Transverse colon (tissue), 4 donors: ENCODE data around the gene HSD17B12. TPM values are rescaled to one million over a fixed set of nuclear protein-coding genes. Genes with fewer than 3 reads are reported as not detected.

Source experiments
- DNase-seq: peaks from one replicate; pipeline ENCODE4 v3.0.0-alpha.2; 2019
- H3K27ac ChIP-seq, 4 donors: fragments of 200-600 bp; sonication (generic); 2 replicates each; pipeline ENCODE4 v1.5.1; 2016 to 2018; ENCODE audit warnings: inconsistent platforms in 4 of 4
- H3K27me3 ChIP-seq: fragments of 200-600 bp; sonication (generic); 2 replicates; pipeline ENCODE4 v1.5.1; 2017; ENCODE audit warnings: inconsistent platforms
- H3K36me3 ChIP-seq, 4 donors: fragments of 200-600 bp; sonication (generic); 2 replicates each; pipeline ENCODE4 v1.5.1; 2017 to 2019; ENCODE audit warnings: inconsistent platforms in 4 of 4
- H3K4me1 ChIP-seq, 4 donors: fragments of 200-600 bp; sonication (generic); 2 replicates each; pipeline ENCODE4 v1.5.1; 2017 to 2020; ENCODE audit warnings: inconsistent platforms in 4 of 4
- H3K4me3 ChIP-seq, 4 donors: fragments of 200-600 bp; sonication (generic); 1 replicate in 1 of 4; 2 replicates in 3 of 4; pipeline versions ENCODE4 v1.5.1 to v1.6.1; 2017 to 2019; ENCODE audit warnings: inconsistent platforms in 4 of 4
- H3K9me3 ChIP-seq, 2 donors: fragments of 200-600 bp; sonication (generic); 2 replicates each; pipeline ENCODE4 v1.5.1; 2017 to 2019; ENCODE audit warnings: inconsistent platforms in 2 of 2
- CTCF ChIP-seq, 5 experiments: fragments of 200-600 bp in 3 of 5; fragments of 450-650 bp in 2 of 5; sonication (generic) in 3 of 5; IDR thresholded peaks; 1 replicate in 2 of 5; 2 replicates in 3 of 5; pipeline ENCODE4 v1.5.1; 2016 to 2017; ENCODE audit warnings: antibody characterized with exemption in 5 of 5, inconsistent platforms in 3 of 5, mild to moderate bottlenecking in 2 of 5, moderate library complexity in 1 of 5
- EP300 ChIP-seq: sonication (generic); formaldehyde crosslinking; IDR thresholded peaks from one replicate; pipeline ENCODE4 v1.6.1; 2017; ENCODE audit warnings: antibody characterized with exemption, low read depth
- POLR2A ChIP-seq: fragments of 450-650 bp; IDR thresholded peaks from one replicate; pipeline ENCODE4 v1.6.1; 2016; ENCODE audit warnings: antibody characterized with exemption, mild to moderate bottlenecking, moderate library complexity
- POLR2AphosphoS5 ChIP-seq, 3 donors: sonication (generic); formaldehyde crosslinking; IDR thresholded peaks; one replicate each; pipeline ENCODE4 v1.6.1; 2016; ENCODE audit warnings: antibody characterized with exemption in 3 of 3
- WGBS, 2 donors: methylation state at CpG; one replicate each; pipeline ENCODE4 v1.1.5; 2018; ENCODE audit warnings: low coverage in 1 of 2; 5-methylcytosine and 5-hydroxymethylcytosine counted together
- in situ Hi-C, 4 donors: fragments of 200-750 bp; cut with MboI; loops; one replicate each; pipeline versions ENCODE4 v1.15.0 to v1.15.1; 2017; ENCODE audit warnings: low sequenced_read_pairs in 3 of 4, low pct_ligation_motif_present in 1 of 4, low pct_unique_long_range_greater_than_20kb in 1 of 4
- intact Hi-C: fragments of 100-400 bp; cut with DNase I; formaldehyde crosslinking; loops from one replicate; pipeline ENCODE4 v1.15.1; 2023; ENCODE audit warnings: low total_unique reads
- small RNA-seq, 4 donors: library from RNA; depleted of rRNA; stranded (forward); fragments of <200 nt; gene quantifications; one replicate each; pipeline ENCODE3, GENCODE V24; 2016
- total RNA-seq, 4 donors: library from RNA; depleted of rRNA; stranded (reverse); fragments of >200 nt; gene quantifications; one replicate each; pipeline ENCODE4 v1.1.0, GENCODE V29; 2016

The HSD17B12 gene
- total RNA-seq, 4 donors from 2014 or later = 33.3 to 65.7 (median 47.1) TPM

GRCh38 chr11:43905813-43906241 is 225.3 kb downstream of the HSD17B12 start:
- no peak for DNase-seq
- no peak overlapping the region for H3K4me3 ChIP-seq
- H3K27me3 ChIP-seq = no peaks in the 10 kb centered on the region
- TF ChIP-seq POLR2AphosphoS5 (IDR thresholded peaks at IDR 0.05) (no peak), EP300 (no peak), CTCF (IDR thresholded peaks at IDR 0.05) (no peak), POLR2A (no peak)
- H3K27ac ChIP-seq = peak overlapping the region; percentile 32 to 62 (median 40)
- no peaks in the 10 kb centered on the region for H3K9me3 ChIP-seq
- 88 to 95% methylated on average over 2 of the region's 2 CpGs for WGBS, 2 donors
- in situ Hi-C loops = no loop called here
- H3K36me3 ChIP-seq = peaks cover 0 to 32% (median 4%) of the 10 kb centered on the region in 4 donors
- peaks cover 0 to 20% (median 0%) of the 10 kb centered on the region in 4 donors for H3K4me1 ChIP-seq
- intact Hi-C loops = no loop called here

Small RNAs within 50 kb of the gene (small RNA-seq; reads per million reads assigned to genes)
- 0 reads per million in 4 donors for gene PHBP2
- 0 reads per million in 4 donors for gene RPL23AP63

Other genes starting within 250 kb of the HSD17B12 start
- 10 to 100 TPM in 3 of 4 donors, 1 to 10 TPM in 1; 7.2 to 27.6 (median 23.5) TPM for gene ALKBH3, start 200.1 kb downstream of the HSD17B12 start, total RNA-seq